GM19043 (cell line): ENCODE measurements around the gene CALCOCO1.

Experiments
- ATAC-seq: cut with Tn5 transposase; IDR thresholded peaks from one replicate; pipeline ENCODE4 v1.9.1; 2021; ENCODE audit warnings: low read depth; ENCODE audit not compliant: unreplicated experiment

The CALCOCO1 gene

GRCh38 chr12:53752192-53752601, 24.9 kb upstream of the CALCOCO1 start:
- no peak for ATAC-seq

GRCh38 chr12:53751336-53752191, 24.3 kb upstream of the CALCOCO1 start, which contains the start of gene CISTR:
TSS of gene CISTR (minus strand) at chr12:53751979.
- no peak for ATAC-seq

GRCh38 chr12:53750812-53751335, 23.6 kb upstream of the CALCOCO1 start:
- ATAC-seq, result no peak

GRCh38 chr12:53749986-53750811, 22.9 kb upstream of the CALCOCO1 start:
- ATAC-seq, result no peak

- no peak for ATAC-seq
Measured at GRCh38 chr12:53748072-53748840, 21.0 kb upstream of the CALCOCO1 start.

GRCh38 chr12:53747095-53747494, 19.8 kb upstream of the CALCOCO1 start:
- ATAC-seq, result no peak

GRCh38 chr12:53746592-53747092, 19.4 kb upstream of the CALCOCO1 start:
- no peak for ATAC-seq

GRCh38 chr12:53744751-53745150, 17.5 kb upstream of the CALCOCO1 start:
- ATAC-seq, result no peak

GRCh38 chr12:53744130-53744441, 16.8 kb upstream of the CALCOCO1 start:
- ATAC-seq, result no peak

- ATAC-seq, result no peak
Measured at GRCh38 chr12:53743266-53744129, 16.2 kb upstream of the CALCOCO1 start.

- ATAC-seq, result no peak
Measured at GRCh38 chr12:53740130-53740491, 12.9 kb upstream of the CALCOCO1 start.

GRCh38 chr12:53739214-53740129, 12.2 kb upstream of the CALCOCO1 start:
- ATAC-seq, result no peak

- no peak for ATAC-seq
Measured at GRCh38 chr12:53738406-53739213, 11.4 kb upstream of the CALCOCO1 start.

- no peak for ATAC-seq
Measured at GRCh38 chr12:53737951-53738405, 10.7 kb upstream of the CALCOCO1 start.

- ATAC-seq, result no peak
Measured at GRCh38 chr12:53737093-53737808, 10.0 kb upstream of the CALCOCO1 start.

GRCh38 chr12:53736592-53736991, 9.3 kb upstream of the CALCOCO1 start:
- no peak for ATAC-seq

- no peak for ATAC-seq
Measured at GRCh38 chr12:53735556-53735955, 8.3 kb upstream of the CALCOCO1 start.
